Colon (tissue), 2 donors: ENCODE data around the gene P2RY14.

Source experiments
- FAIRE-seq: peaks from 2 replicates; lab custom pipeline; 2012; peaks lifted over from hg19 to GRCh38; lab: Jason Lieb, UNC
- donor health status: control.
- donor health status: control.

P2RY14 gene

DNA sequence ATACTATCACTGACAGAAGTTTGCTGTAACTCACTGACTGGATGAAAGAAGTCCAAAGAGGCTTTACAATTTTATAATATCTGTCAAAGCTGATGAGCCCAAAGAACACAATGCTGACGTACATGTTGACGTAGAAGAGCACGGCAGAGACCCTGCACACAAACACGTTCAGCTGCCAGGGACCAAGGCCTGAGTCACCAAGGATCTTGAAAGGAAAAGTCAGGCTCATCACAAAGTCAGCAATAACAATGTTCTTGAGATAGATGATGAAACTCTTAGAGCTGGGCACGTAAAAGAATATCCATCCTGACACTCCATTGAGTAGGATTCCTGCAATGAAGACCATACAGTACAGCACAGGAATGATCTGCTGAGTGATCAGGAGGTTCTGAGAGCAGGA, 64.5 kb downstream of the P2RY14 start:
- no peak for FAIRE-seq

DNA sequence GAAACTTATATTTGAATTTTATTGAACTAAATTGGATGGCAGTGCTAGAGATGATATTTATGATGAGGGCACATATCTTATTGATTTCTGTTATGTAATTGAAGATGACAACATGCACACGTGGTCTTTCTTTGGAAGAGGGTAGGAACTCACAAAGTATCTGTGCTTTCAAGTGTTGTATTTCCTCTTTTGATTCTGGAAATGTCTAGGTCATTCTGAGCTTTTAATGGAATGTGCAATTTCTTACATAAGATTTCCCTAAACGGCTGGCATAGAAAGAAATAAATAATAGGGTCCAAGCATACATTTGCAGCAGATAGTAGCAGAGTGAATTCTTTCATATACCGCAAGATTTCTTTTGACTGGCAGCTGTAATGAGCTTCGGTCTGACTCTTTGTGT, 65.2 kb downstream of the P2RY14 start:
- no peak for FAIRE-seq

GRCh38 chr3:151210676-151211381, 67.5 kb downstream of the P2RY14 start:
- FAIRE-seq: no peak

DNA sequence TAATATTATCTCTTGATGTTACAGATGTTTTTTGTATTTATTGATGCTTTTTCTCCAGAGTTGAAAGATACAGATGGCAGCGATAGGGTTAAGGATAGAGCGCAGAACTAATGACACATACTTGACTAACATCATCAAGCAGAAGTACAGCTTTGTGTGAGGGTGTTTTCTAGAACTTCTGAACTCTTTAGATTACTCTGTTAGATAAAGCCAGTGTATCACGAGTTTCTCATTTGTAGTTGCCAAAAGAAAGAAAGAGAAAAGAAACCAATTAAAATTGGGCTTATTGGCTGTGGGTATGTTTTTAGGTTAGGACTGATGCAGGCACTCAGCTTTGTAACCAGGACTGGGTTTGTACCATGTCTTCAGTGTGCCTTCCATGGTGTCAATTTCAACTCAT, 68.7 kb downstream of the P2RY14 start:
- FAIRE-seq: no peak

DNA sequence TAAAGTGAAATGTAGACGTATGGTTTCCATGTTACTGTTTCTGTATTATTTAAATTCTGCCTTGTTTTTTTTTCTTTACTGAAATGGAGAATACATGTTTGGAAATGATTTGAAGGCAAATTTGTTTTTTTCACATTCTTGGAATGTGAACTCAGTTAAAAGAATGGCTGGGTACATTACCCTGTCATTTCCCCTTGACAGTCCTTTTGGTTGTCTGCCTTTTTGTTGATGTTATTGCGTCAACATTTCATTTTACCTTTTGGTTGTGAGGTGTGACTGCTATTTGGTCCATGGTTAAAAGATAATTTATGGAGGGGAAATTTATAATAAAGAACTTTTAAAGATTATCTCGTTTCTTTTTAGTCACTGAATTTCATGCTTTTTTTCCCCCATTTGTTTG, 72.1 kb downstream of the P2RY14 start:
- FAIRE-seq: no peak

- no peak for FAIRE-seq
These were observed 72.9 kb downstream of the P2RY14 start for GRCh38 chr3:151205482-151205881.

GRCh38 chr3:151204530-151205402, 73.6 kb downstream of the P2RY14 start:
- no peak for FAIRE-seq

DNA sequence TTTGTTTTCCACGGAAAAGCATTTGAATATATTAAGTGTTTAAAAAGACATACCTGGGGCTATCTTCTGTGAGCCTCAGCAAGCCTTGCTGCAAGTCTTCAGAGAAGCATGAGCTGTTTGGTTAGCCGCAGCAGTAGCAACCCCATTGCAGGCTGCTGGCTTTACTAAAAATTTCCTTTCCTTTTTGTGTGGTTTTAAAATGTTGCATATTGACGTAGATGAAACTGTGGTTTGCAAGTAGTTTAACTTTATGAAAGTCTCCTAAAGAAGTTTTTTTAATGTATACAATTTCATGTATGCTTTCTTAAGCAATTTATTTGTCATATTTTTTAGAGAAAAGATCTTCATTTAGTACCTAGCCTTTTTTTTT, 75.3 kb downstream of the P2RY14 start, which contains the start of gene GPR171:
Gene GPR171 (minus strand): TSS at position 166 of the 370 bp plus-strand sequence. CDS start 3,830 bp downstream, outside the sequence.
- no peak for FAIRE-seq

DNA sequence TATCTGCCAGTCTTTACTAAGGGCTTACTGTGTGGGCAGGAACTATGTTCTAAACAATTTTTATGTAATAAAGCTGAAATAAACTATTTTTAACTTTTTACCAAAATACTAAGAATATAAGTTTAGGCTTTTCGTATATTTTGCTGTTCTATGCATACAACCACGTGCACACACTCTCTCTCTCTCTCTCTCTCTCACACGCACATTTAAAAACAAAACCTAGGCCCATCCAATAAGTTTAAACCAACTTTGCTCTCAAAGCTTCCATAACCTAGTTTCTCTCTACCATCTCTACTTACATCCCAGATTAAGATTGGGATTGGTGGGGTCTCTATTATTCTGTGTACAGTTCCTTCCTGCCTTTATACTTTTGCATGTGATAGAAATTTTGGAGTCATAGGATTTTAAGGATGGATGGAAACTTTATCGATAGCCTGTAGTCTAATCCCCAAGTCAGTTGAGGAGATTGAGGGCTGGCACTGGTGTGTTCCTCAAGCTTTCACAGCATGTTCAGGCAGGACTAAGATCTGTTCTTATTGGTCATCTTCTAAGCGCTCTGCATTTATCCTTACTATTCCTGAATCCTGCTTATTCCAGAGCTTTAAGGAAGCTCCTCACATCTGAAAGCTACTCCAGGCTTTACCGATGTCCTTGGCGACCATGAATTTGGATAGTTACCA, 77.2 kb downstream of the P2RY14 start:
- FAIRE-seq: no peak

DNA sequence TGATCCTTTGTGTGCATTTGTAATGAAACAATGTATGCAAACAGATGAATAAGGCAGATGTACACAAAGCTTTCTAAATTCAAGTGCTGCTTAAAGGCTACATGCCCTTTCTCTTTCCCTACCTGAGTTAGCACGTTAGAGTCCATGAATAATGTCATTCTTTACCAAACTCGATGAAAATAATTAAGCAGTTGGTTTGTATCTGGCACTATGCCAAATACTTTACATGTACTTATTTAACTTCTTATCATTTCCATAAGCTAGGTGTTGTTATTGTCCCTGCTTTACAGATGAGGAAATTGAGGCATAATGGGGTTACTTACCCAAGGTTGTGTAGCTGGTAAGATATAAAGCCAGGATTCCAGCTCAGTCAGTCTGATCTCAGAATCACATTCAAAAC, 77.8 kb downstream of the P2RY14 start:
- no peak for FAIRE-seq

DNA sequence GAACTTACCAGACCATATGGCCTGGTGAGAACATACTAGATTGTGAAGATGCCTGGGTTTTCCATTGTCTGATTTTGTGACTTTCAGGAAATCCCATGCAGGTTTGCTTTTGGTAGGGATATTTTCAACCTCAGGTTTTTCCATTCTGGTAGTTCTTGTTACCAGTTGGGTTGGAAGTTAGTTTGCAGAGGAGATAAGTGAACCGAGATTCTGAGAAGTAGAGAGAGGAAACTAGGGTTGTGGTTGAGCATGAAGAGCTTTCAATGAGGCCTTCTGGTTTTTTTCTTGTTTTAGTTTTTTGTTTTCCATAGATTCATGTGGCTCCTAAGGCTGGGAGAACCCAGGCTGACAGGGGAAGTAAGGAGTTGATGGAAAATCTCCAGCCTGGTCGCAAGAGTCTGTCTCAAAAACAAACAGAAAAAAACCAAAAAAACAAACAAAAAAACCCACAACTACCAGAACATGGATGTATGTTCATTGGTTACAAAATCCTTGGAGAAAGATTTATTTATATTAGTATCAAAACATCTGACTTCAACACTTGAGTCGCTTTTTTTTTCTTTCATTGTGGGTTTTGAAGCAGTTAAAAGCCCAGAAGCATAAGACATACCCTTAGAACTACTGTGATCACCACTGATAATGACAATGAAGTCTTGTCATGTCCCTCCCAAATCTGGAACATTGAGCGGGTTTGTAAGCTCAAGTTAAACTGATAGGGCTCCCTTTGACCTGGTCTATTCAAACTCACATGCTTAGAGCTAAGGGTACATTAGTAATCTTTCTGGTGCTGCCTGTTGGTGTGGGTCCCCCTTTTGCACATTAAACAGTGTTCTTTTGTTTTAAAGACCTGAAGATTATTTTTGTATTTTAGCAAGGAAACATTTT, 78.5 kb downstream of the P2RY14 start:
- no peak for FAIRE-seq

GRCh38 chr3:151198849-151199248, 79.5 kb downstream of the P2RY14 start:
- no peak for FAIRE-seq

- no peak for FAIRE-seq
These were observed 80.2 kb downstream of the P2RY14 start for GRCh38 chr3:151197981-151198767.

GRCh38 chr3:151197228-151197627, 81.1 kb downstream of the P2RY14 start:
- no peak for FAIRE-seq

GRCh38 chr3:151196434-151196833, 81.9 kb downstream of the P2RY14 start:
- FAIRE-seq: no peak

GRCh38 chr3:151195826-151196225, 82.5 kb downstream of the P2RY14 start:
- no peak for FAIRE-seq

GRCh38 chr3:151192545-151192944, 85.8 kb downstream of the P2RY14 start:
- FAIRE-seq: no peak

DNA sequence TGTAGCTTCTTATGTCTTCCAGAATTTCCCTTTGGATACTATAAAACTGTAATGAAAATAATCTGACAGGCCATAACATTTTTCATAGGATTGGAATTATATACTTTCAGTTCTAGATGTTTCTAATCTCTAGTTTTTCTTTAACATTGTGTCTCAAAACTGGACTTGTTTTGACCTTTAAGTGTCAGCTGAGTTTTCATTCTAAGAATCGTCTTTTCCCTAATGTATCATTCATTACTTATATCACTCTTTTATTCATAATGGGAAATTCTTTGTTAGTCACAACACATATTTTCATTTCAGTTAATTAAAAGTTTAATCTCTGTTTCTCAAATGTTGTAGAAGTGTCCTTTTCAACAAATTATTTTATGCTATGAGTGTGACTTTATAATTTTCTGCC, 87.2 kb downstream of the P2RY14 start:
- FAIRE-seq: no peak

DNA sequence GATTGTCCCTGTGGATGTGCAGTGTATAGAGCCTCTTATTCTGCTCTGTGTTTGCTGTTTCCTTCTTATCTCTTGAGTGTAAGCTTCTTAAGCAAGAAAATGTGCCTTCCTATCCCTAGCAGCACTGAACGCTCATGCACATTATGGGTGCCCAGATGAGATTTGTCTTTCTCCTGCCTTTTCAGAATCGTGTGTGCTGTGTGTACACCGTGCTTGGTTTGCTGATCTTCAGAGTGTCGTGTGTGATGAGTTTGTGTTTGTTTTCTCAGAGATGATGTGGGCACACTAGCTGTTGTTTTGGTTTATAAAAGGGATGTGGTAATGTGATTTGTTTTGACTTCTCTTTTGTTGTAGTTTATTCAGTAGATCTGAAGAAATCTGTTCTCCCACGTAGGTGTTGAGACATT, 95.1 kb downstream of the P2RY14 start:
- FAIRE-seq: no peak

GRCh38 chr3:151182349-151183079, 95.8 kb downstream of the P2RY14 start:
- FAIRE-seq: no peak
